ENCODE measurements around the gene NLGN1. TPM values are rescaled to one million over a fixed set of nuclear protein-coding genes. Genes with fewer than 3 reads are reported as not detected.

Gene NLGN1
- polyA plus RNA-seq, 1 donor from 2014 or later: 2.7 TPM

DNA sequence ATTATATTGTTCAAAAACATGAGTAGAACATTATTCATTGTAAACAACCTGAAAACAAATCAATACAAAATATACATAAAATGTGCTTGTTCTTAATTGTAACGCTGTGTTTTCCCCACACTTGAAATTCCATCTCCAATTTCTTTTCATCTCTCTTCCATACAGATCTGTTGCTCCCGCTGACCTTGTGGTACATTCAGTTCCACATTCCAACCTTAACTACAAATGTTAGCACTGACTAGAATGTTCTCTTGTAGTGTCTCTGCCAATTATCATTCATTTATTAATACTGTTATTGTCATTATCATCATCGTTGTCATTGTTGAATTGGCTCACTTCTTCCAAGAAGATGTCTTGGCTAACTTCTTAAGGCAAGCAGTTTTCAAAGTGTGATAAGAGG, 65.7 kb downstream of the NLGN1 start:
- Histone ChIP-seq H3K27ac (ENCODE audit: low read length) (no peak overlapping the region), H3K4me3 (ENCODE audit: low read length) (no peak overlapping the region), H4K20me1 (ENCODE audit: insufficient read depth) (no peaks in the 10 kb centered on the region), H3K36me3 (ENCODE audit: insufficient read depth, low read length) (no peaks in the 10 kb centered on the region), H3K9me3 (ENCODE audit: low read length) (no peaks in the 10 kb centered on the region), H3K4me2 (ENCODE audit: low read length) (no peak overlapping the region), H3K79me2 (replicated peaks; ENCODE audit: insufficient read depth, low read length) (no peaks in the 10 kb centered on the region), H2AFZ (ENCODE audit: low read depth, low read length) (no peak overlapping the region), H3K9ac (ENCODE audit: low read length) (no peak overlapping the region), H3K9me2 (ENCODE audit: insufficient read depth, low read length) (no peaks in the 10 kb centered on the region), H3F3A (ENCODE audit: insufficient read depth, low read length, poor library complexity, severe bottlenecking) (no peaks in the 10 kb centered on the region), H3K27me3 (ENCODE audit: insufficient read depth, low read depth, low read length) (no peaks in the 10 kb centered on the region)
- TF ChIP-seq EZH2 (IDR thresholded peaks at IDR 0.05; ENCODE audit: borderline replicate concordance, insufficient read depth, low read length, poor library complexity, severe bottlenecking): no peak
- no peak for TF ChIP-seq MXI1 (conservative IDR thresholded peaks at IDR 0.05; ENCODE audit: poor library complexity, severe bottlenecking)
- TF ChIP-seq TAF1 (IDR thresholded peaks at IDR 0.05; ENCODE audit: low read depth): no peak

DNA sequence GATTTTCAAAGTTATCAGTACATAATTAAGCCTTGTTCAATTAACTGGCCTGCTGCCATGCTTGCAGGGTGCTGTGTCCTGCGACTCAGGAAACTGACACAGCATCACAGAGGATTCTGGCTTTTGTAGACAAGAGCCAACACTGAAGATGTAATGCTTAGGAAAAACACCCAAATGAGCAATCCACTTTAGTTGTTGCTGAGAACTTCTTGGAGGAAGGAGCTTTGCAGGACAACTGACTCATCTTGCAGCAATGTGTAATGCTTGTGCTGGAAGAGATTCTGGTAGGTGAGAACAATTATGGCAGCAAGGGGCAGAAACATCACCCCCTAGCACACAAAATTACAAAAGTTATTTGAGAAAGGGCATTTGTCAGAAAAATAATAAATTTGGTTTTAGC, 67.6 kb downstream of the NLGN1 start:
- Histone ChIP-seq H3K4me2 (ENCODE audit: low read length) (no peak overlapping the region), H4K20me1 (ENCODE audit: insufficient read depth) (no peaks in the 10 kb centered on the region), H3K9ac (ENCODE audit: low read length) (no peak overlapping the region), H2AFZ (ENCODE audit: low read depth, low read length) (no peak overlapping the region), H3F3A (ENCODE audit: insufficient read depth, low read length, poor library complexity, severe bottlenecking) (no peaks in the 10 kb centered on the region), H3K4me3 (ENCODE audit: low read length) (no peak overlapping the region), H3K27ac (ENCODE audit: low read length) (no peak overlapping the region), H3K9me3 (ENCODE audit: low read length) (no peaks in the 10 kb centered on the region), H3K36me3 (ENCODE audit: insufficient read depth, low read length) (no peaks in the 10 kb centered on the region), H3K27me3 (ENCODE audit: insufficient read depth, low read depth, low read length) (no peaks in the 10 kb centered on the region), H3K79me2 (replicated peaks; ENCODE audit: insufficient read depth, low read length) (no peaks in the 10 kb centered on the region), H3K9me2 (ENCODE audit: insufficient read depth, low read length) (no peaks in the 10 kb centered on the region)
- TF ChIP-seq SMC3 (conservative IDR thresholded peaks at IDR 0.05; ENCODE audit: poor library complexity) (no peak), RAD21 (conservative IDR thresholded peaks at IDR 0.05) (no peak), TAF1 (IDR thresholded peaks at IDR 0.05; ENCODE audit: low read depth) (no peak), EZH2 (IDR thresholded peaks at IDR 0.05; ENCODE audit: borderline replicate concordance, insufficient read depth, low read length, poor library complexity, severe bottlenecking) (no peak), EP300 (conservative IDR thresholded peaks at IDR 0.05; ENCODE audit: poor library complexity, severe bottlenecking) (no peak), POLR2AphosphoS5 (IDR thresholded peaks at IDR 0.05) (no peak), CTCF (IDR thresholded peaks at IDR 0.05; ENCODE audit: poor library complexity, severe bottlenecking) (no peak), MXI1 (conservative IDR thresholded peaks at IDR 0.05; ENCODE audit: poor library complexity, severe bottlenecking) (no peak)
- TF ChIP-seq, protein P1, sequence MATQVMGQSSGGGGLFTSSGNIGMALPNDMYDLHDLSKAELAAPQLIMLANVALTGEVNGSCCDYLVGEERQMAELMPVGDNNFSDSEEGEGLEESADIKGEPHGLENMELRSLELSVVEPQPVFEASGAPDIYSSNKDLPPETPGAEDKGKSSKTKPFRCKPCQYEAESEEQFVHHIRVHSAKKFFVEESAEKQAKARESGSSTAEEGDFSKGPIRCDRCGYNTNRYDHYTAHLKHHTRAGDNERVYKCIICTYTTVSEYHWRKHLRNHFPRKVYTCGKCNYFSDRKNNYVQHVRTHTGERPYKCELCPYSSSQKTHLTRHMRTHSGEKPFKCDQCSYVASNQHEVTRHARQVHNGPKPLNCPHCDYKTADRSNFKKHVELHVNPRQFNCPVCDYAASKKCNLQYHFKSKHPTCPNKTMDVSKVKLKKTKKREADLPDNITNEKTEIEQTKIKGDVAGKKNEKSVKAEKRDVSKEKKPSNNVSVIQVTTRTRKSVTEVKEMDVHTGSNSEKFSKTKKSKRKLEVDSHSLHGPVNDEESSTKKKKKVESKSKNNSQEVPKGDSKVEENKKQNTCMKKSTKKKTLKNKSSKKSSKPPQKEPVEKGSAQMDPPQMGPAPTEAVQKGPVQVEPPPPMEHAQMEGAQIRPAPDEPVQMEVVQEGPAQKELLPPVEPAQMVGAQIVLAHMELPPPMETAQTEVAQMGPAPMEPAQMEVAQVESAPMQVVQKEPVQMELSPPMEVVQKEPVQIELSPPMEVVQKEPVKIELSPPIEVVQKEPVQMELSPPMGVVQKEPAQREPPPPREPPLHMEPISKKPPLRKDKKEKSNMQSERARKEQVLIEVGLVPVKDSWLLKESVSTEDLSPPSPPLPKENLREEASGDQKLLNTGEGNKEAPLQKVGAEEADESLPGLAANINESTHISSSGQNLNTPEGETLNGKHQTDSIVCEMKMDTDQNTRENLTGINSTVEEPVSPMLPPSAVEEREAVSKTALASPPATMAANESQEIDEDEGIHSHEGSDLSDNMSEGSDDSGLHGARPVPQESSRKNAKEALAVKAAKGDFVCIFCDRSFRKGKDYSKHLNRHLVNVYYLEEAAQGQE (IDR thresholded peaks at IDR 0.05; ENCODE audit: borderline replicate concordance): no peak

Data from neural cell (in vitro differentiated cells).